Type B pancreatic cell (in vitro differentiated cells): ENCODE measurements around the gene RIPOR2. TPM values are rescaled to one million over a fixed set of nuclear protein-coding genes. Genes with fewer than 3 reads are reported as not detected.
"Not testable (repeated sequence)": the region's sequence is repeated elsewhere in the genome, so short reads cannot be mapped to it uniquely, and the experiment has no call there.

Experiments used
- DNase-seq: peaks from one replicate; pipeline ENCODE4 v3.0.0; 2021; ENCODE audit warnings: mixed read lengths; ENCODE audit not compliant: unreplicated experiment; ENCODE audit errors: extremely low spot score
- H3K27ac Mint-ChIP-seq: 2 replicates; pipeline ENCODE4 v1.8.0; 2021; ENCODE audit warnings: mild to moderate bottlenecking, mixed read lengths
- H3K27me3 Mint-ChIP-seq: 2 replicates; pipeline ENCODE4 v1.8.0; 2021; ENCODE audit warnings: mixed read lengths
- H3K36me3 Mint-ChIP-seq: 2 replicates; pipeline ENCODE4 v1.8.0; 2021; ENCODE audit warnings: mixed read lengths
- H3K4me1 Mint-ChIP-seq: one replicate; pipeline ENCODE4 v1.8.0; 2021; ENCODE audit warnings: mixed read lengths; ENCODE audit not compliant: unreplicated experiment
- H3K4me3 Mint-ChIP-seq: 2 replicates; pipeline ENCODE4 v1.8.0; 2021; ENCODE audit warnings: mild to moderate bottlenecking, mixed read lengths
- H3K9me3 Mint-ChIP-seq: 2 replicates; pipeline ENCODE4 v1.8.0; 2021; ENCODE audit warnings: mixed read lengths
- total RNA-seq: library from RNA; stranded (reverse); gene quantifications from 2 replicates; pipeline ENCODE4 v1.2.1, GENCODE V29; 2021; ENCODE audit warnings: low replicate concordance
- TF ChIP-seq, protein P1 (sequence below): fragments of 200-600 bp; sonication (generic); conservative IDR thresholded peaks from 2 replicates; pipeline ENCODE4 v1.5.0; 2021; ENCODE audit warnings: antibody characterized with exemption, mild to moderate bottlenecking

RIPOR2 gene
- total RNA-seq, 1 donor from 2014 or later = 4.2 TPM

DNA sequence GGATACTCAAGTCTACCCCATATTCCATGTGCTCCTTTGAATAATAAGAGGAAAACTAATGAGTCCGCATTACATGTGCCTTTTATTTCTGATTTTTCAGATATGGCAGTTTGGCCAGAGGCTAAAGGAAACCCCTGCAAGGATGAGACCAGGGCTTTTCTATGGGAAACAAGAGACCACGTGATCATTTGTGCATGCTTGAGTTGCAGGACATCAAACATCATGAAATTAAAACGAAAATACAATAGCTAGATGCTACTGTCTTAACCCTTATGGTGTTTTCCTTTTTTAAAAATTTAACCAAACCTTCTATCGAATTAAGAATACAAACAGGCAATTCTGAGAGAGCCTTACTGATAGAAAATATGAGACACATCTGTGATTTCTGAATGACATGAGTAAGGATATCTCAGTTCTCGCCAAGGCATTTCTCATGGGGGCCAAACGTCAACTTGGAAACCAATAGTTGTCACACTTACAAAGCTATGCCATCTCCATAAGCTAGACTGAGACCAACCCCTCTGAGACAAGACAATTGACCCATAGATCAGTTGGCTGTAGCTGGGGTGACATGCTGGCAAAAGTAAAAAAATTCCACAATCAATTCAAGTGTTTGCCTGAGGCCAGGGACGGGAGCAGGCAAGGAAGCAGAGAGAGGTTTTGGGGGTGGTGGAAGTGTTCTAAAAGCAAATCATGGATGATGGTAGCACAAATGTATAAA lies 52.8 kb downstream of the RIPOR2 start:
- TF ChIP-seq, protein P1, sequence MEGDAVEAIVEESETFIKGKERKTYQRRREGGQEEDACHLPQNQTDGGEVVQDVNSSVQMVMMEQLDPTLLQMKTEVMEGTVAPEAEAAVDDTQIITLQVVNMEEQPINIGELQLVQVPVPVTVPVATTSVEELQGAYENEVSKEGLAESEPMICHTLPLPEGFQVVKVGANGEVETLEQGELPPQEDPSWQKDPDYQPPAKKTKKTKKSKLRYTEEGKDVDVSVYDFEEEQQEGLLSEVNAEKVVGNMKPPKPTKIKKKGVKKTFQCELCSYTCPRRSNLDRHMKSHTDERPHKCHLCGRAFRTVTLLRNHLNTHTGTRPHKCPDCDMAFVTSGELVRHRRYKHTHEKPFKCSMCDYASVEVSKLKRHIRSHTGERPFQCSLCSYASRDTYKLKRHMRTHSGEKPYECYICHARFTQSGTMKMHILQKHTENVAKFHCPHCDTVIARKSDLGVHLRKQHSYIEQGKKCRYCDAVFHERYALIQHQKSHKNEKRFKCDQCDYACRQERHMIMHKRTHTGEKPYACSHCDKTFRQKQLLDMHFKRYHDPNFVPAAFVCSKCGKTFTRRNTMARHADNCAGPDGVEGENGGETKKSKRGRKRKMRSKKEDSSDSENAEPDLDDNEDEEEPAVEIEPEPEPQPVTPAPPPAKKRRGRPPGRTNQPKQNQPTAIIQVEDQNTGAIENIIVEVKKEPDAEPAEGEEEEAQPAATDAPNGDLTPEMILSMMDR = peak; percentile 20
- peaks cover 2% of the 10 kb centered on the region for H3K9me3 Mint-ChIP-seq
- H3K4me1 Mint-ChIP-seq = peaks cover 19% of the 10 kb centered on the region
- H3K27me3 Mint-ChIP-seq = no peaks in the 10 kb centered on the region
- no peak for DNase-seq
- no peaks in the 10 kb centered on the region for H3K36me3 Mint-ChIP-seq
- H3K27ac Mint-ChIP-seq = no peak overlapping the region
- no peak overlapping the region for H3K4me3 Mint-ChIP-seq

DNA sequence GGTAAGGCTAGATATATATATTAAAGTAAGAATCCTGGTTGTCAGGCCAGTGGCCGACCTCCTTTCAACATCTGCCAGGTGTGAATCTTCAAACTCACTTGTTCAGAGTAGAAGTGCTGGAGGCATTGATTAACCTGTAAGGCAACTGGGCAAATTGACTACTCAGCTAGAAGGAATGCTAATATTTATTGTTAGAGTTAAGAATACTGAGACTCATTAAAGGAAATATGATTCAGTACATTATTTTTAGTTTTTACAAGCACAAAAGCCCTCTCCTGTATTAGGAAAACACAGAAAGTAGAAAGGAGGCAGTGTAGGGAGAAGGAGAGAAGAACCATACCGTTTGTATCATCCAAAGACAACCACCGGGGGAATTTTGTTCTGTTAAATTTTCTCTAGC lies 53.5 kb downstream of the RIPOR2 start:
- H3K4me3 Mint-ChIP-seq = no peak overlapping the region
- no peak for DNase-seq
- no peaks in the 10 kb centered on the region for H3K27me3 Mint-ChIP-seq
- H3K4me1 Mint-ChIP-seq = peaks cover 16% of the 10 kb centered on the region
- H3K27ac Mint-ChIP-seq = no peak overlapping the region
- TF ChIP-seq, protein P1 = peak; percentile 41
- no peaks in the 10 kb centered on the region for H3K36me3 Mint-ChIP-seq
- H3K9me3 Mint-ChIP-seq = peaks cover 8% of the 10 kb centered on the region

- Mint-ChIP-seq H3K27ac (no peak overlapping the region), H3K4me3 (no peak overlapping the region), H3K36me3 (no peaks in the 10 kb centered on the region), H3K27me3 (no peaks in the 10 kb centered on the region), H3K9me3 (peaks cover 11% of the 10 kb centered on the region), H3K4me1 (peaks cover 18% of the 10 kb centered on the region)
- DNase-seq = no peak
- TF ChIP-seq, protein P1 = no peak
Measured at GRCh38 chr6:24881376-24881775, 54.4 kb downstream of the RIPOR2 start.

DNA sequence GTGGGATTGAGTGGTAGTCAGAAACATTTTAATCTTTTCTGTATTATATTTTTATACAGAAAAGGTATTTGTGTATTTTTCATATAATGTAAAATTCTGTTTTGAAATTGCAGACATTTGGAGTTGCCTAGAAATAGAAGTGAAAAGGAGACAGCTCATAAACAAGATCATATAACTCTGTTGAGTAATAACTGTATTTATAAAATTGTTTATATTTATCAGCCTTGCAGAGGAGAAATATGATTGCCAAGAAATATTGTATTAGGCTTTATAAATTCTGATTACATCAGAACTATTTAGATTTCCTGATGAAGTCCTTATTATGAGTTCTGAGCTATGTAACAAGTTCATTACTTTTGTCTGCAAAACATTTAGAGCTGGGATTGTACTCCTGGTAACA lies 55.3 kb downstream of the RIPOR2 start:
- no peak for DNase-seq
- TF ChIP-seq, protein P1 = no peak
- H3K27ac Mint-ChIP-seq = no peak overlapping the region
- H3K27me3 Mint-ChIP-seq = no peaks in the 10 kb centered on the region
- H3K9me3 Mint-ChIP-seq = peaks cover 11% of the 10 kb centered on the region
- no peak overlapping the region for H3K4me3 Mint-ChIP-seq
- peaks cover 18% of the 10 kb centered on the region for H3K4me1 Mint-ChIP-seq
- no peaks in the 10 kb centered on the region for H3K36me3 Mint-ChIP-seq

DNA sequence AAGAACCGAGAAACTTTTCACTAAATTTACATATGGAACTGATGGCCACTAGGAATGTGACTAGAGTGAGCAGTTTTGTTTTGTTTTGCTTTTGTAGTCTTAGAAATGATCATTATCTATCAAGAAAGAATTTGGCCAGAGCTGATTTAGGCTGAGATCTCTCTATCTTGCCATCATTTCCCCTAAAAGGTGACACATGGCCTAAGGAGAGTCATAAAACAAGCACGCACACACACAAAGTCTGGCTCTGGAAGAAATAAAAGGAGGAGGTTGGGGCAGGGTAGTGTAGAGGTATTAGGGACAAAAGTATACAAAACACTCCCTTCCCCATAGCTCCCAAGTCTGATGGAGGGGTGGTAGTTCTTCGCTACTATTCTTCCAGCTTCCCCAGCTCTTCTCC lies 56.4 kb downstream of the RIPOR2 start:
- H3K36me3 Mint-ChIP-seq = no peaks in the 10 kb centered on the region
- H3K27ac Mint-ChIP-seq = no peak overlapping the region
- DNase-seq = no peak
- peaks cover 11% of the 10 kb centered on the region for H3K9me3 Mint-ChIP-seq
- TF ChIP-seq, protein P1 = no peak
- H3K4me3 Mint-ChIP-seq = no peak overlapping the region
- H3K27me3 Mint-ChIP-seq = no peaks in the 10 kb centered on the region
- peaks cover 27% of the 10 kb centered on the region for H3K4me1 Mint-ChIP-seq

DNA sequence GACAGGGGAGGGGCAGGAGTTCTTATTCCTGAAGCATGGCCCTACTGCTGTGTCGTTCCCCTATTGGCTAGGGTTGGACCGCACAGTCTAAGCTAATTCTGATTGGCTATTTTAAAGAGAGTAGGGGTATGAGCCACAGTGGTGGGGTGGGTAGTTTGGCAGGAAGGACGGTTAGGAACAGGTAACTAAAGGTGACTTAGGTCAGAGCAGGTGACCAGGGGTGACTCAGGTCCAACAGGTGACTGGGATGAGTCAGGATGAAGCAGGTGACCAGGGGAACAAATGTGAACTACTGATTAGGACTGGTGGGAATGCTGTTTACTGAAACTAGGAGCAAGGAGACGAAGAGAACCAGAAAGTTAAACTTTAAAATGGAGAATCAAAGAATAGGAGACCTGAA lies 58.0 kb downstream of the RIPOR2 start:
- H3K4me3 Mint-ChIP-seq, H3K27me3 Mint-ChIP-seq, DNase-seq, H3K36me3 Mint-ChIP-seq: not testable (repeated sequence)
- peak overlapping the region; percentile 65 for H3K27ac Mint-ChIP-seq
- H3K9me3 Mint-ChIP-seq = peaks cover 11% of the 10 kb centered on the region
- peaks cover 23% of the 10 kb centered on the region for H3K4me1 Mint-ChIP-seq
